Loucy (cell line): Measurements from ENCODE around the gene SPDL1.

Experiments used
- EZH2phosphoT487 ChIP-seq: fragments of 200-600 bp; IDR thresholded peaks from 2 replicates; pipeline ENCODE4 v1.6.1; 2018; ENCODE audit warnings: antibody characterized with exemption, mild to moderate bottlenecking, moderate library complexity, borderline replicate concordance
- TF ChIP-seq, protein P1 (sequence below): fragments of 200-600 bp; sonication (generic); conservative IDR thresholded peaks from 2 replicates; pipeline ENCODE4 v1.5.1; 2014; ENCODE audit warnings: mild to moderate bottlenecking, antibody characterized with exemption, low read length

DNA sequence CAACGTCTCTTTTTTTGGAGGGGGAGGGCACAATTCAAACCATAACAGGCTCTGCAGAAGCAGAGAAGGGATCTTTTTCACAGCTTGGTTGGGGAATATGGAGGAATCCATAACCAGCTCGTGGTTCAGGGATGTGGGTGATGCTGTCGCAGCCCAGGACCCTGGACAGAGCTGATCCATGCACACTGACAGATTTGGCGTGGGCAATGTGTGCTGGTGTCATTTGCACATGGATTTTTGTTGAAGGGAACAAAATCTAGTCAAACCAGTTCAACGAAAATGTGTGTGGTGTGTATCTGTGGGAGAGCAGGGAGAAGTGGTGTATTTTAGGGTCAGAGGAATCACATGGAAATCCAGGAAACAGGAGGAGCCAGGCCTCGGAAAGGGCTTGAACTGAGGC lies 57.7 kb downstream of the SPDL1 start:
- TF ChIP-seq, protein P1, sequence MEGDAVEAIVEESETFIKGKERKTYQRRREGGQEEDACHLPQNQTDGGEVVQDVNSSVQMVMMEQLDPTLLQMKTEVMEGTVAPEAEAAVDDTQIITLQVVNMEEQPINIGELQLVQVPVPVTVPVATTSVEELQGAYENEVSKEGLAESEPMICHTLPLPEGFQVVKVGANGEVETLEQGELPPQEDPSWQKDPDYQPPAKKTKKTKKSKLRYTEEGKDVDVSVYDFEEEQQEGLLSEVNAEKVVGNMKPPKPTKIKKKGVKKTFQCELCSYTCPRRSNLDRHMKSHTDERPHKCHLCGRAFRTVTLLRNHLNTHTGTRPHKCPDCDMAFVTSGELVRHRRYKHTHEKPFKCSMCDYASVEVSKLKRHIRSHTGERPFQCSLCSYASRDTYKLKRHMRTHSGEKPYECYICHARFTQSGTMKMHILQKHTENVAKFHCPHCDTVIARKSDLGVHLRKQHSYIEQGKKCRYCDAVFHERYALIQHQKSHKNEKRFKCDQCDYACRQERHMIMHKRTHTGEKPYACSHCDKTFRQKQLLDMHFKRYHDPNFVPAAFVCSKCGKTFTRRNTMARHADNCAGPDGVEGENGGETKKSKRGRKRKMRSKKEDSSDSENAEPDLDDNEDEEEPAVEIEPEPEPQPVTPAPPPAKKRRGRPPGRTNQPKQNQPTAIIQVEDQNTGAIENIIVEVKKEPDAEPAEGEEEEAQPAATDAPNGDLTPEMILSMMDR = no peak
- TF ChIP-seq EZH2phosphoT487 = no peak
